ENCODE measurements around the gene SPATA6L.
A peak's percentile ranks its signal among the peaks of the same experiment; 100 is the strongest.
"Not testable (repeated sequence)": the region's sequence is repeated elsewhere in the genome, so short reads cannot be mapped to it uniquely, and the experiment has no call there.

The SPATA6L gene

GRCh38 chr9:4674783-4675182 lies 8.5 kb upstream of the SPATA6L start:
- no peak for DNase-seq

- no peak for DNase-seq
Measured at GRCh38 chr9:4671737-4672136, 5.5 kb upstream of the SPATA6L start.

GRCh38 chr9:4670591-4670990 lies 4.3 kb upstream of the SPATA6L start:
- no peak for DNase-seq

- no peak for DNase-seq
Measured at GRCh38 chr9:4669890-4670289, 3.6 kb upstream of the SPATA6L start.

- DNase-seq: no peak
Measured at GRCh38 chr9:4668604-4669003, 2.3 kb upstream of the SPATA6L start.

- no peak for DNase-seq
Measured at GRCh38 chr9:4667681-4668080, 1.4 kb upstream of the SPATA6L start.

- no peak for DNase-seq
Measured at GRCh38 chr9:4665357-4665756, 923 bp downstream of the SPATA6L start.

- no peak for DNase-seq
Measured at GRCh38 chr9:4663956-4664355, 2.3 kb downstream of the SPATA6L start.

- DNase-seq: no peak
Measured at GRCh38 chr9:4662989-4663792, 3.1 kb downstream of the SPATA6L start.

- peak; percentile 87 for DNase-seq
Measured at GRCh38 chr9:4662108-4662988, 3.9 kb downstream of the SPATA6L start, which contains the start of gene PLPP6. TSS of gene PLPP6 (plus strand) at chr9:4662294. CDS start at chr9:4662376, 82 bp downstream.

GRCh38 chr9:4661611-4662010 lies 4.7 kb downstream of the SPATA6L start:
- DNase-seq: no peak

- DNase-seq: no peak
Measured at GRCh38 chr9:4661165-4661564, 5.1 kb downstream of the SPATA6L start.

GRCh38 chr9:4660665-4661064 lies 5.6 kb downstream of the SPATA6L start:
- DNase-seq: not testable (repeated sequence)

- DNase-seq: no peak
Measured at GRCh38 chr9:4657426-4658159, 8.7 kb downstream of the SPATA6L start.

- no peak for DNase-seq
Measured at GRCh38 chr9:4656621-4657020, 9.7 kb downstream of the SPATA6L start.

GRCh38 chr9:4656196-4656595 lies 10.1 kb downstream of the SPATA6L start:
- not testable (repeated sequence) for DNase-seq

GRCh38 chr9:4654538-4654937 lies 11.7 kb downstream of the SPATA6L start:
- no peak for DNase-seq

GRCh38 chr9:4654084-4654483 lies 12.2 kb downstream of the SPATA6L start:
- DNase-seq: no peak

- no peak for DNase-seq
Measured at GRCh38 chr9:4642351-4642750, 23.9 kb downstream of the SPATA6L start.

- peak; percentile 22 for DNase-seq
Measured at GRCh38 chr9:4640027-4640426, 26.3 kb downstream of the SPATA6L start.

GRCh38 chr9:4639420-4639819 lies 26.9 kb downstream of the SPATA6L start:
- DNase-seq: no peak

- no peak for DNase-seq
Measured at GRCh38 chr9:4638968-4639367, 27.3 kb downstream of the SPATA6L start.

GRCh38 chr9:4630836-4631235 lies 35.4 kb downstream of the SPATA6L start:
- DNase-seq: no peak
